HuH-7.5 (cell line): ENCODE measurements around the gene MRPL55.

Experiments used
- DNase-seq: peaks from one replicate; pipeline ENCODE4 v3.0.0; 2011; ENCODE audit warnings: low spot score

Gene MRPL55

GRCh38 chr1:228109073-228109961 lies at the start of gene MRPL55:
Gene MRPL55 (minus strand): TSS chr1:228109299. CDS start chr1:228108260, 1,039 bp downstream.
- peak; percentile 95 for DNase-seq

GRCh38 chr1:228158151-228159007 lies 49.3 kb upstream of the MRPL55 start:
- no peak for DNase-seq

DNA sequence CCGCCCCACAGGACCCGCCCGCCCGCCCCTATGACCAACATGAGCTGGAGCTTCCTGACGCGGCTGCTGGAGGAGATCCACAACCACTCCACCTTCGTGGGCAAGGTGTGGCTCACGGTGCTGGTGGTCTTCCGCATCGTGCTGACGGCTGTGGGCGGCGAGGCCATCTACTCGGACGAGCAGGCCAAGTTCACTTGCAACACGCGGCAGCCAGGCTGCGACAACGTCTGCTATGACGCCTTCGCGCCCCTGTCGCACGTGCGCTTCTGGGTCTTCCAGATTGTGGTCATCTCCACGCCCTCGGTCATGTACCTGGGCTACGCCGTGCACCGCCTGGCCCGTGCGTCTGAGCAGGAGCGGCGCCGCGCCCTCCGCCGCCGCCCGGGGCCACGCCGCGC lies 48.6 kb upstream of the MRPL55 start:
- DNase-seq, result no peak

- no peak for DNase-seq
Measured at GRCh38 chr1:228156941-228157728, 48.0 kb upstream of the MRPL55 start.

DNA sequence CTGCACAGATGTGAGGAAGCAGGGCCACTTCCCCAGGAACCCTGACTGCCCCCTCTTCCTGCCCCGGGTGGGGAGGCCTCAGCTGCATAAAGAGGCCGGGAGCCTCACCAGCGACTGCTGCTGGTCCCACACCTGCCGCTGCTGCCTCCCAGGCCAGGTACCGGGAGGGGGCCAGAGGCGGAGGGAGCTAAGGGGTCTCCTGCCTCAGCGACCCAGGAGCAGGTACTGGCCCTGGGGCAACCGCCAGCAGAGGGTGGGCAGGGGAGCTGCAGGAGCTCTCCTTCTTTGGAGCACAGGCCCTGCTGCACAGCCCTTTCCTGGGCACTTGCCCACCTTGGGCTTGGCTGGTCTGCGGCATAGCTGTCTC lies 47.4 kb upstream of the MRPL55 start:
- no peak for DNase-seq

- no peak for DNase-seq
Measured at GRCh38 chr1:228155596-228156514, 46.8 kb upstream of the MRPL55 start.

- no peak for DNase-seq
Measured at GRCh38 chr1:228154670-228155571, 45.8 kb upstream of the MRPL55 start.

DNA sequence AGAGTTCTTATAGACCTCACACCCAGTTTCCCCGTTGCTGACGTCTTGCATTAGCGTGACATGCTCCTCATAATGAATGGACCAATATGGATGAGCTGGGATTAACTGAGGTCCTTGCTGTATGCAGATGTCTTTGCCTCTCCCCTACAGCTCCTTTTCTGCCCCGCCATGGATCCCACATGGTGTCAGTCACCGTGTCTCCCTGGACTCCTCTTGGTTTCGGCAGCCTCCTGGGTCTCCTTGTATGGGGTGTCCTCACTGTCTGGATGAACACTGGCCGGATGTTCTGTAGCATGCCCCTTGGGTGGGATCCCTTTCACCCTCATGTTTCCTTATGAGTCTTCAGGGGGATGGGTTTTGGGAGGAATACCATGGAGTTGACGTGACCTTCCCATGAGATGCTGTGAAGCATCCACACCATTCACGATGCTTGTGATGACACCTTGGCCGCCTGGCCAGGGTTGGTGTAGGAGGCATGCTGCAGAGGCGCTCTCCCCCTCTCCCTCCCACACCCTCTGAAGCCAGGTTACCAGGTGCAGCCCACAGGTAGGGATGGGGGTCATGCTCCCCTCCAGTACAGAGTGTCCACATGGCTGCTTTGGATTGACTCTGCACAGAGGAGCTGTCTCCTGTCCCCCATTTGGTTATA lies 45.0 kb upstream of the MRPL55 start:
- DNase-seq, result no peak

- no peak for DNase-seq
Measured at GRCh38 chr1:228152918-228153258, 43.8 kb upstream of the MRPL55 start.

- no peak for DNase-seq
Measured at GRCh38 chr1:228152097-228152917, 43.2 kb upstream of the MRPL55 start.

DNA sequence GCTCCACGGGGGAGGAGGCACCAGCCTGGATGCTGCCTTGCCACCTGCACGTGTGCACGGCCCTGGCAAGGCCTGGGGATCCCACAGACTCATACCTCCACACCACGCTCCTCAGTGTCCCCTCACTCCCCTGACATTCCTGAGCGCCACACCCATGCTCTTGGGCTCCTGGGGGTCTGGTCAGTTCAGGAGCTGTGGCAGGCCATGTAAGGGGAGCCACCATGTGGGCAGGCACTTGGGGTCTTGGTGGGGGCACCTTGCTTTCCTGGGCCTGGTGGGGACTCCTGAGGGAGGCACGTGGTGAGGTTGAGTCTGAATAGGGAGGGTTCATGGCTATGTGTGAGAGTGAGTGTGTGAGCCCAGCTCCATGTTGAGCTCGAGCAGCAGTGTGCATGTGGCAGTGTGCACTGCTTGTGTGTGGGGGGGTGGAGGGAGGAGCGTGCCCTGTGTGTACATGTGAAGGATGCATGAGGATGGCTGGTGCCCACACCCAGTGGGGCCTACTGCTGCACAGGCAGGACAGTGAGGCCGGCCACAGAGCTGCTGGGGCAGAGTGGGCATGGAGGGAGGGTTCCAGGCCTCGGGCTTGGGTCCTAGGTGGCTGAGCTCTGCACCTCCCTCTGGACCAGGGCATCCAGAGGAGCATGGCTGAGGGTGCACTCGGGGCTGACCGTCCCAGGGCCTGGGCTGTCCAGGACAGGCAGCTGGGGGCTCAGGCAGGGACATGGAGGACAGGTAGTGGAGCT lies 42.3 kb upstream of the MRPL55 start:
- DNase-seq, result no peak

GRCh38 chr1:228150461-228151179 lies 41.5 kb upstream of the MRPL55 start:
- no peak for DNase-seq

- DNase-seq, result no peak
Measured at GRCh38 chr1:228150120-228150460, 41.0 kb upstream of the MRPL55 start.

GRCh38 chr1:228149406-228150119 lies 40.5 kb upstream of the MRPL55 start, which contains the start of gene GJC2:
Gene GJC2 (plus strand): TSS chr1:228149930. CDS start chr1:228157759, 7,829 bp downstream.
- DNase-seq, result peak; percentile 18

DNA sequence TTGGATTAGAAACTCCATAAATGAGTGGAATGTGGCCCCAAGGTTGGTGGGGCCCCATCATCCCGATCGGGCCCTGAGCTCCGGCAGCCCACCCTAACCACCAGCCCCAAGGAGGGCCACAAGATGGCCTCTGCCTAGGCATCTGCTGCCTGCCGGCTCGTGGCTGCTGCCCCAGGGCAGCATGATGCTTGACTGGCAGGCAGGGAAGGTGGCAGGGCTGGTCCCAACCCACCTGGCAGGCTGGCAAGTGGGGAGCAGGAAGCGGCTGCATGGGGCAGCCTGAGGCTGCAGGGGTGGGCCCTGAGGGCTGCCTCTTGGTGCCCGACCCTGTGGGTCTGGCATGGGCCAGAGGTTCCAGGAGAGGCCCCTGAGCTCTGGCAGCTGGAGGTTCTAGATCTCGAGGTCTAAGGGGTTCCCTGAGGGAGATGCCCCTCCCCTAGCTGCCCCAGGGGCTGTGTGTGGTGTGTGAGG lies 39.9 kb upstream of the MRPL55 start:
- DNase-seq, result peak; percentile 4

- DNase-seq, result peak; percentile 7
Measured at GRCh38 chr1:228148196-228148861, 39.2 kb upstream of the MRPL55 start.
